Right cardiac atrium (tissue), 5 donors: ENCODE measurements around the gene UQCRC1. TPM values are rescaled to one million over a fixed set of nuclear protein-coding genes. Genes with fewer than 3 reads are reported as not detected.

Experiments used
- ATAC-seq, 2 donors: fragments of 200-7000 bp; cut with Tn5 transposase; one replicate each; pipeline versions ENCODE4 v1.8.0 to v1.9.1; 2020; ENCODE audit warnings: moderate library complexity in 2 of 2, mild to moderate bottlenecking in 1 of 2
- DNase-seq, 3 donors: peaks; one replicate each; pipeline ENCODE4 v3.0.0-alpha.2; 2020
- H3K27ac ChIP-seq: one replicate; pipeline ENCODE4 v1.5.1; 2013; ENCODE audit warnings: mild to moderate bottlenecking, low read length, control low read depth, moderate library complexity
- H3K27me3 ChIP-seq: one replicate; pipeline ENCODE4 v1.6.1; 2013; ENCODE audit not compliant: control insufficient read depth, insufficient read depth
- H3K4me1 ChIP-seq: one replicate; pipeline ENCODE4 v1.6.1; 2013; ENCODE audit warnings: low read length; ENCODE audit not compliant: control insufficient read depth, insufficient read depth
- H3K4me3 ChIP-seq: one replicate; pipeline ENCODE4 v1.5.1; 2013; ENCODE audit warnings: low read length, control low read depth
- H3K9me3 ChIP-seq: one replicate; pipeline ENCODE4 v1.6.1; 2013; ENCODE audit warnings: low read length; ENCODE audit not compliant: control insufficient read depth
- WGBS: extraction: QIAGEN DNeasy Blood & Tissue Kit; methylation state at CpG from one replicate; pipeline ENCODE4 v1.1.7; 2013; 5-methylcytosine and 5-hydroxymethylcytosine counted together
- intact Hi-C, 4 donors: fragments of 100-400 bp; cut with DNase I; formaldehyde crosslinking; loops; one replicate each; pipeline versions ENCODE4 v1.11.0 to v1.14.0; 2022 to 2023
- polyA plus RNA-seq: library from polyadenylated mRNA; stranded (reverse); fragments of 200-250 nt; gene quantifications from one replicate; pipeline ENCODE4 v1.2.3, GENCODE V29; 2013
- total RNA-seq, 4 donors: library from RNA; stranded (reverse); fragmentation: NEBNext Ultra II Directional; extraction: Animal tissue kit (Norgen Biotek cat#: 25700); gene quantifications; one replicate each; pipeline ENCODE4 v1.2.1, GENCODE V29; 2021
- donor health status: healthy with polysubstance abuse.
- donor health status: DM: no; HTN: yes; CAD: no.
- donor health status: DM: no; HTN: no; CAD: no.
- donor health status: DM: no; HTN: yes; CAD: no; lungs with severe emphysema.
- donor health status: DM: yes; HTN: yes; CAD: no.

UQCRC1 gene
- total and polyA plus RNA-seq, 5 donors = 622 to 865 (median 649) TPM

DNA sequence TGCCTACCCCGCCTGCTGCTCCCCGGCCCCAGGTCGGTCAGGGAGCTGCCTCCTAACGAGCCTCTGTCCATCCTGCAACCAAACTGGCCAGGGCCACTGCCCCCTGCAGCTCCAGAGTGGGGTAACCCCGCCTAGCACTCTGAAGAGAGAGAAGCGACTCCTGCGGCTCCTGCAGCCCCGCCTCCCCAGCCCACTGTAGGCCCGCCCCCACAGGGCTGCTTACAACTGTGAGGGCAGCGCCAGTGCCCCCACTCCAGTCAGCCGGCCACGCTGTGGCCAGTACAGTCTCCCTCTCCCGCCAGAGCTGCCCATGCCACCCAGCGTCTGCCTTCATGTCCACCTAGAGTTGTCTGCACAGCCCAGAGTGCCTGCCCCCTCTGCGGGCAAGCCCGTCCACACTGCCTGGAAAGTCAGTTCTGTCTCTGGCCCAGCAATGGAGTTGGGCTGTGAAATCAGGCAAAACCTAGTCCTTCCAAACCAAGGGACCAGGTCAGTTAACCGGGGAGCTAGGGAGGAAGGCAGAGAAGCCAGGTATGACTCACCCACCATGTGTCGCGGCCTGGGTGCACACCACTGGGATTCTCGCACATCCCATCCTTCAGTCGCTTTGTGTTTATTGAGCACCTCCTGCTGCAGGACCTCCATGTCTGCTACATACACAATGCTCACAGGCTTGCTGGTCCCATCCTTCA, 48.3 kb downstream of the UQCRC1 start:
- peak; percentile 57 to 89 (median 87) for DNase-seq
- H3K27ac ChIP-seq = peak overlapping the region; percentile 38
- H3K27me3 ChIP-seq = no peaks in the 10 kb centered on the region
- intact Hi-C loops = no loop called here
- no peaks in the 10 kb centered on the region for H3K9me3 ChIP-seq
- ATAC-seq = peak in 1 of 2 donors; percentile 5
- peak overlapping the region; percentile 18 for H3K4me3 ChIP-seq
- peaks cover 2% of the 10 kb centered on the region for H3K4me1 ChIP-seq
- 32% methylated on average over 21 of the region's 21 CpGs for WGBS

- peak overlapping the region; percentile 38 for H3K27ac ChIP-seq
- H3K9me3 ChIP-seq = no peaks in the 10 kb centered on the region
- H3K4me1 ChIP-seq = peaks cover 2% of the 10 kb centered on the region
- peak overlapping the region; percentile 18 for H3K4me3 ChIP-seq
- 3% methylated on average over 5 of the region's 5 CpGs for WGBS
- no peaks in the 10 kb centered on the region for H3K27me3 ChIP-seq
- ATAC-seq = no peak
- DNase-seq = peak in 2 of 3 donors; percentile 72 to 81
- intact Hi-C loops = no loop called here
Observed at GRCh38 chr3:48560648-48561018, 48.8 kb downstream of the UQCRC1 start.

DNA sequence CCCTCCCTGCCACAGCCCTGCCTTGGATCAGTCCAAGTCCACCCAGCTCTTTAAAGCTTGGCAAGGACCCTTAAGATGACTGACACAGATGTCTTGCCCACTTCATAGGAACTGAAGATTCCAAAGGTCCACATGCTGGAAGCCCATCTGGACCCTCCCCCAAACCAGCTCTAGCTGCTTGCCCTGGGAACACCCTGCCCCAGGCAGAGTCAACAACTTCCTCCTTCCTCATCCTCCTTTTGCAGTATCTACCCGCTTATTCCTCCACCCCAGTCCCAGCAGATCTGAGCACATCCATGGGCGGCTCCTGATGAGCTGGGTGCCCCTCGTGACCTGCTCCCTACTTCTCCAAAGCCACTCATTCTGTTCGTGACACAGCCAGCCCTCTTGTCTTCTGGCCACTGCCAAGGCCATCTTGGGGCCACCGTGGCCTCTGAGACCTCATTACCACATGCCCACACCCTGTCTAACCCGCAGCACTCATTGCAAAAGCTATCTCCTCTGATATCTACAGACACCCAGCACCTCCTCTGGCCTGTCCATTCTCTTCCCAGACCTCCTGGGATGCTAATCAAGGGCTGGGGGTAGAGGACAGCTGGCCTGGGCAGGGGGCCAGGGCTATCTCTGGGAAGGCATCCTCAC, 50.8 kb downstream of the UQCRC1 start:
- intact Hi-C loops = no loop called here
- ATAC-seq = no peak
- DNase-seq = peak; percentile 66 to 82 (median 80)

GRCh38 chr3:48556796-48557626, 52.4 kb downstream of the UQCRC1 start, which contains the start of gene PFKFB4:
TSS of gene PFKFB4 (minus strand) at chr3:48556803. CDS start at chr3:48556777, 26 bp downstream.
- Histone ChIP-seq H3K4me1 (peaks cover 2% of the 10 kb centered on the region), H3K9me3 (no peaks in the 10 kb centered on the region), H3K27ac (no peak within 1 kb of the TSS), H3K27me3 (no peaks in the 10 kb centered on the region), H3K4me3 (peak within 1 kb of the TSS; percentile 53)
- WGBS = 1% methylated on average over 53 of the region's 53 CpGs
- peak; percentile 99 to 100 (median 99) for DNase-seq
- peak; percentile 94 to 95 for ATAC-seq
- intact Hi-C loops = no loop called here

More for the DNA sequence above, 50.8 kb downstream of the UQCRC1 start:
- Histone ChIP-seq H3K27ac (peak overlapping the region; percentile 1), H3K4me3 (no peak overlapping the region), H3K4me1 (peaks cover 2% of the 10 kb centered on the region), H3K27me3 (no peaks in the 10 kb centered on the region), H3K9me3 (no peaks in the 10 kb centered on the region)
- WGBS = 62% methylated on average over 6 of the region's 6 CpGs

DNA sequence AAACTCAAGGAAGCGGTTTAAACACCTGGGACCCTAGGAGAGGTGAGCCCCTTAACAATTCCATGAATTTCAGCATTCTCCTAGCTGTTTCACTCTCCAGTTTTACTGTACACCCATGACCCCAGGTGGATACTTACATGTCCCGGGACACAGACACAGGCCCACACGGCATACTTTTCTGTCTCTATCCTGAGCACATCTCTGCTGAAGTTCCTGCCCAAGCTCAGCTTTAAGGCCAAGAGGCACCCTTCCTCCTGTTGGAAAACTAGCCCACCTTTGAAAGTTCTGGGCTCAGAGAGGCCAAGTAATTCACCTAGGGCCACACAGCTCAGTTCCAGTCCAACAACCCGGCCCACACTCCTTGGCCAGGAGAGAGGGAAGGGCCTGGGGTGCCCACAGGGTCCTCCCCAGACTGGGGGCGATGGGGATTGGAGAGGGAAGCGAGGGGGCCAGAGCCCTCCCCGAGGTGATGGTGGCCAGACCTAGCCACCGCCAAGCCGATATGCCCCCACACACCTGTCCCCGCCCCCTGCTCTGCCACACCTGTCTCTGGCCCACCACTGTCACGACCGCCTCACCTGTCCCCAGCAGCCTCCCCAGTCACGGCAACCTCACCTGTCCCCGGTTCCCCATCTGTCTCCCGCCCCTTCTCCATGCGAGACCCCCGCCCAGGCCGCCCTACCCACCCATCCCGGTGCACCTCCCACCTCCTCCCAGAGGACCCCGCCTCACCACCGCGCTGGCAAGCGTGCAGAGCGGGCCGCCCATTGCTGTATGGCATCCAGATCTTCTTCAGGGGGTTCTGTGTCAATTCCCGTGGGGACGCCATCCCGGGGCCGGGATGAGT, 53.3 kb downstream of the UQCRC1 start:
- Histone ChIP-seq H3K27me3 (no peaks in the 10 kb centered on the region), H3K4me1 (peaks cover 2% of the 10 kb centered on the region), H3K4me3 (peak overlapping the region; percentile 53), H3K9me3 (no peaks in the 10 kb centered on the region), H3K27ac (no peak overlapping the region)
- 18% methylated on average over 29 of the region's 29 CpGs for WGBS
- ATAC-seq = no peak
- DNase-seq = no peak
- intact Hi-C loops = no loop called here

DNA sequence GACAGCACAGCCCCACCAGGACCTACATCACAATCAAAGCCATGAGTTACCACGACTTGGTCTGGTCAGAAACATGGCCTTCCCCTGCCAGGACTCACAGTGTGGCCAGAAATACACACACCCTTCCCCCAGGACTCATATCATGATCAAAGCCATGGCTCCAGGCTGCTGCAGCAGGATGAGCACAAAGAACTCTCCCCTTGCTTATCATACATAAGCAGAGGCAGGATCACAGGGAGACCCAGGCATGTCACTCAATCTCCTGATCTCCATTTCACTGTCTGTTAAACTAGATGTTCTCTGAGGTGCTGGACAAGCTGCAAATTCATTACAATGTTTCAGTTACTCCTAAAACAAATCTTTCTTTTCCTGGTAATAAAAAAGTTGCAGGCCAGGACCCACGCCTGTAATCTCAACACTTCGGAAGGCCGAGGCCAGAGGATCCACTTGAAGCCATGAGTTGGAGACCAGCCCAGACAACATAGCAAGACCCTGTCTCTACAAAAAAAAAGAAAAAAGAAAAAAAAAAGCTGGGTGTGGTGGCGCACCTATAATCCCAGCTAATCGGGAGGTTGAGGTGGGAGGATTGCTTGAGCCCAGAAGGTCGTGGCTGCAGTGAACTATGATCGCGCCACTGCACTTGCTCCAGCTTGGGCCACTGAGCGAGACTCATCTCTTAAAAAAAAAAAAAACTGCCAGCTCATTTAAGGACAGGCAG, 54.1 kb downstream of the UQCRC1 start:
- no peak overlapping the region for H3K4me3 ChIP-seq
- no peak overlapping the region for H3K27ac ChIP-seq
- H3K9me3 ChIP-seq = no peaks in the 10 kb centered on the region
- H3K4me1 ChIP-seq = peaks cover 2% of the 10 kb centered on the region
- H3K27me3 ChIP-seq = no peaks in the 10 kb centered on the region
- no peak for ATAC-seq
- WGBS = 87% methylated on average over 10 of the region's 10 CpGs
- intact Hi-C loops = no loop called here
- DNase-seq = peak in 2 of 3 donors; percentile 17 to 35

- H3K9me3 ChIP-seq = no peaks in the 10 kb centered on the region
- DNase-seq = peak in 2 of 3 donors; percentile 22 to 50
- no peaks in the 10 kb centered on the region for H3K27me3 ChIP-seq
- H3K4me3 ChIP-seq = no peak overlapping the region
- 85% methylated on average over 14 of the region's 14 CpGs for WGBS
- no peak for ATAC-seq
- H3K4me1 ChIP-seq = no peaks in the 10 kb centered on the region
- intact Hi-C loops = no loop called here
- no peak overlapping the region for H3K27ac ChIP-seq
Observed at GRCh38 chr3:48553886-48554845, 55.3 kb downstream of the UQCRC1 start.

GRCh38 chr3:48553361-48553760, 56.1 kb downstream of the UQCRC1 start:
- H3K4me3 ChIP-seq = no peak overlapping the region
- ATAC-seq = no peak
- 82% methylated on average over 5 of the region's 5 CpGs for WGBS
- no peaks in the 10 kb centered on the region for H3K27me3 ChIP-seq
- H3K27ac ChIP-seq = no peak overlapping the region
- no peaks in the 10 kb centered on the region for H3K9me3 ChIP-seq
- intact Hi-C loops = no loop called here
- H3K4me1 ChIP-seq = no peaks in the 10 kb centered on the region
- peak in 2 of 3 donors; percentile 9 to 10 for DNase-seq
